CD8-positive, alpha-beta memory T cell (primary cell): Measurements from ENCODE around the gene SPSB4. TPM values are rescaled to one million over a fixed set of nuclear protein-coding genes. Genes with fewer than 3 reads are reported as not detected.
A peak's percentile ranks its signal among the peaks of the same experiment; 100 is the strongest.

ENCODE experiments used
- CTCF ChIA-PET: fragments of 350-600 bp; sonication (Branson Sonifier 250); formaldehyde crosslinking; loops from one replicate; lab custom pipeline; 2021; ENCODE audit warnings: antibody characterized with exemption; lab: Charles Lee
- POLR2A ChIA-PET: fragments of 350-600 bp; sonication (Branson Sonifier 250); formaldehyde crosslinking; loops from one replicate; lab custom pipeline; 2021; ENCODE audit warnings: antibody characterized with exemption; lab: Charles Lee
- DNase-seq, 5 donors: peaks; one replicate each; pipeline versions ENCODE4 v3.0.0 to v3.0.0-alpha.2; 2020 to 2022; ENCODE audit warnings: mixed read lengths in 1 of 5
- H3K27ac ChIP-seq: one replicate; pipeline ENCODE4 v1.7.0; 2013; ENCODE audit warnings: low read depth, mild to moderate bottlenecking, low read length, moderate library complexity
- H3K27me3 ChIP-seq: 2 replicates; pipeline ENCODE4 v1.7.0; 2013; ENCODE audit warnings: low read length, mild to moderate bottlenecking; ENCODE audit not compliant: insufficient read depth, poor library complexity, severe bottlenecking
- H3K36me3 ChIP-seq: 2 replicates; pipeline ENCODE4 v1.7.0; 2013; ENCODE audit warnings: mild to moderate bottlenecking, low read length, moderate library complexity; ENCODE audit not compliant: insufficient read depth
- H3K4me1 ChIP-seq: 2 replicates; pipeline ENCODE4 v1.7.0; 2013; ENCODE audit warnings: mild to moderate bottlenecking, low read length, moderate library complexity; ENCODE audit not compliant: insufficient read depth
- H3K4me3 ChIP-seq: 2 replicates; pipeline ENCODE4 v1.7.0; 2013; ENCODE audit warnings: mild to moderate bottlenecking, low read length
- H3K9me3 ChIP-seq: 2 replicates; pipeline ENCODE4 v1.7.0; 2013; ENCODE audit warnings: mild to moderate bottlenecking, low read length
- H3K27ac Mint-ChIP-seq, 8 donors: one replicate each; pipeline ENCODE4 v1.8.0; 2020 to 2021; ENCODE audit warnings: mixed read lengths in 8 of 8, mild to moderate bottlenecking in 6 of 8, inconsistent platforms in 3 of 8, moderate library complexity in 3 of 8
- H3K27me3 Mint-ChIP-seq, 2 donors: one replicate each; pipeline ENCODE4 v1.8.0; 2020 to 2021; ENCODE audit warnings: mixed read lengths in 2 of 2, mild to moderate bottlenecking in 1 of 2, moderate library complexity in 1 of 2
- H3K36me3 Mint-ChIP-seq, 3 donors: one replicate each; pipeline ENCODE4 v1.8.0; 2020 to 2021; ENCODE audit warnings: mixed read lengths in 3 of 3, inconsistent platforms in 1 of 3, mild to moderate bottlenecking in 1 of 3
- H3K4me1 Mint-ChIP-seq, 3 donors: one replicate each; pipeline ENCODE4 v1.8.0; 2020 to 2021; ENCODE audit warnings: mixed read lengths in 3 of 3, inconsistent platforms in 1 of 3, mild to moderate bottlenecking in 1 of 3
- H3K4me3 Mint-ChIP-seq, 7 donors: one replicate each; pipeline ENCODE4 v1.8.0; 2020 to 2021; ENCODE audit warnings: mixed read lengths in 7 of 7, mild to moderate bottlenecking in 6 of 7, moderate library complexity in 4 of 7, inconsistent platforms in 2 of 7
- H3K9me3 Mint-ChIP-seq, 5 donors: one replicate each; pipeline ENCODE4 v1.8.0; 2020 to 2022; ENCODE audit warnings: mixed read lengths in 5 of 5, mild to moderate bottlenecking in 3 of 5, moderate library complexity in 2 of 5, inconsistent platforms in 1 of 5
- polyA plus RNA-seq: library from polyadenylated mRNA; unstranded; fragments of 300-500 nt; fragmentation: Illumina TruSeq; gene quantifications from one replicate; pipeline ENCODE4 v1.2.3, GENCODE V29; 2021
- total RNA-seq, 2 experiments: library from RNA; stranded (reverse); gene quantifications; one replicate each; pipeline ENCODE4 v1.2.3, GENCODE V29; 2021

Gene SPSB4
- total and polyA plus RNA-seq, 3 experiments from 2014 or later: not detected

- Mint-ChIP-seq H3K9me3 (peaks cover 0 to 3% (median 2%) of the 10 kb centered on the region in 5 donors), H3K4me3 (no peak overlapping the region), H3K4me1 (no peaks in the 10 kb centered on the region), H3K27me3 (peaks cover 11 to 45% of the 10 kb centered on the region in 2 donors), H3K36me3 (no peaks in the 10 kb centered on the region), H3K27ac (no peak overlapping the region)
- Histone ChIP-seq H3K9me3 (no peaks in the 10 kb centered on the region), H3K4me1 (no peaks in the 10 kb centered on the region), H3K27ac (no peak overlapping the region), H3K36me3 (no peaks in the 10 kb centered on the region), H3K4me3 (no peak overlapping the region), H3K27me3 (peaks cover 3% of the 10 kb centered on the region)
- ChIA-PET CTCF (no interaction called here), POLR2A (no interaction called here)
- DNase-seq: no peak
Measured at GRCh38 chr3:141174674-141175073, 123.5 kb downstream of the SPSB4 start.

GRCh38 chr3:141176775-141177174, 125.6 kb downstream of the SPSB4 start:
- no peaks in the 10 kb centered on the region for H3K4me1 ChIP-seq
- H3K36me3 ChIP-seq: no peaks in the 10 kb centered on the region
- DNase-seq: no peak
- CTCF ChIA-PET: no interaction called here
- POLR2A ChIA-PET: no interaction called here
- H3K27ac ChIP-seq: no peak overlapping the region
- no peaks in the 10 kb centered on the region for H3K9me3 ChIP-seq
- Mint-ChIP-seq H3K36me3 (peaks cover 0 to 6% (median 0%) of the 10 kb centered on the region in 3 donors), H3K27ac (no peak overlapping the region), H3K4me1 (no peaks in the 10 kb centered on the region), H3K4me3 (no peak overlapping the region), H3K9me3 (peaks cover 2 to 16% (median 6%) of the 10 kb centered on the region in 5 donors), H3K27me3 (peaks cover 8 to 41% of the 10 kb centered on the region in 2 donors)
- no peak overlapping the region for H3K4me3 ChIP-seq
- no peaks in the 10 kb centered on the region for H3K27me3 ChIP-seq

- Mint-ChIP-seq H3K4me1 (no peaks in the 10 kb centered on the region), H3K9me3 (peaks cover 2 to 16% (median 6%) of the 10 kb centered on the region in 5 donors), H3K27me3 (peaks cover 8 to 38% of the 10 kb centered on the region in 2 donors), H3K27ac (no peak overlapping the region), H3K4me3 (no peak overlapping the region), H3K36me3 (peaks cover 0 to 6% (median 0%) of the 10 kb centered on the region in 3 donors)
- Histone ChIP-seq H3K27ac (no peak overlapping the region), H3K27me3 (no peaks in the 10 kb centered on the region), H3K4me3 (no peak overlapping the region), H3K36me3 (no peaks in the 10 kb centered on the region), H3K9me3 (no peaks in the 10 kb centered on the region), H3K4me1 (no peaks in the 10 kb centered on the region)
- POLR2A ChIA-PET: no interaction called here
- CTCF ChIA-PET: no interaction called here
- no peak for DNase-seq
Measured at GRCh38 chr3:141178026-141178425, 126.9 kb downstream of the SPSB4 start.

DNA sequence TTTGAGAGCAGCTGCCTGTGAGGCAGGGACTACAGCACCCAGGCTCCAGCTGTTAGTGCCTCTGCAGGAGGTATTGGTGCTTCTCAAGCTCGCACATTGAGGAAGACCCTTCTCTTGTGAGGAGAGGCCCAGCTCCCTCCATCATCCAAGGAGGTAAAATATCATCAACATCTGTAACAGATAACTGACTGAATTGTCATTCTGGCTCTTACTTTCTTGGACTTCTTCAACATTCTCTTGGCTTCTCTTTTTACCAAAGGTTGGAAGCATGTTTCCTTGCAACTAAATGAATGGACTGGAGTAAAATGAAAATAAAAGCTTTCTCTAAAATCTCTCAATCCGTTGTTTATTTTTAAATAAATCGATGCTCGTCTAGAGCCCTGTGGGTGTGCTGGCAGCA, 127.4 kb downstream of the SPSB4 start:
- no peak for DNase-seq
- Mint-ChIP-seq H3K4me1 (no peaks in the 10 kb centered on the region), H3K27ac (no peak overlapping the region), H3K4me3 (no peak overlapping the region), H3K27me3 (peaks cover 8 to 33% of the 10 kb centered on the region in 2 donors), H3K9me3 (peaks cover 2 to 16% (median 6%) of the 10 kb centered on the region in 5 donors), H3K36me3 (peaks cover 0 to 6% (median 0%) of the 10 kb centered on the region in 3 donors)
- ChIA-PET CTCF (no interaction called here), POLR2A (no interaction called here)
- Histone ChIP-seq H3K4me3 (no peak overlapping the region), H3K27ac (no peak overlapping the region), H3K4me1 (no peaks in the 10 kb centered on the region), H3K9me3 (no peaks in the 10 kb centered on the region), H3K36me3 (no peaks in the 10 kb centered on the region), H3K27me3 (no peaks in the 10 kb centered on the region)

- POLR2A ChIA-PET: no interaction called here
- H3K4me3 Mint-ChIP-seq: no peak overlapping the region
Measured at GRCh38 chr3:141179983-141180382, 128.8 kb downstream of the SPSB4 start.

GRCh38 chr3:141181196-141181595, 130.0 kb downstream of the SPSB4 start:
- Histone ChIP-seq H3K27me3 (no peaks in the 10 kb centered on the region), H3K36me3 (no peaks in the 10 kb centered on the region), H3K4me3 (no peak overlapping the region), H3K4me1 (no peaks in the 10 kb centered on the region), H3K27ac (no peak overlapping the region), H3K9me3 (no peaks in the 10 kb centered on the region)
- Mint-ChIP-seq H3K27ac (no peak overlapping the region), H3K4me3 (no peak overlapping the region), H3K36me3 (peaks cover 0 to 6% (median 0%) of the 10 kb centered on the region in 3 donors), H3K9me3 (peaks cover 2 to 16% (median 6%) of the 10 kb centered on the region in 5 donors), H3K4me1 (no peaks in the 10 kb centered on the region), H3K27me3 (peaks cover 1 to 21% of the 10 kb centered on the region in 2 donors)
- POLR2A ChIA-PET: no interaction called here
- no peak for DNase-seq
- CTCF ChIA-PET: no interaction called here

More at GRCh38 chr3:141179983-141180382, 128.8 kb downstream of the SPSB4 start:
- peaks cover 2 to 16% (median 6%) of the 10 kb centered on the region in 5 donors for H3K9me3 Mint-ChIP-seq
- Histone ChIP-seq H3K4me1 (no peaks in the 10 kb centered on the region), H3K9me3 (no peaks in the 10 kb centered on the region), H3K27ac (no peak overlapping the region), H3K36me3 (no peaks in the 10 kb centered on the region), H3K27me3 (no peaks in the 10 kb centered on the region), H3K4me3 (no peak overlapping the region)
- no peaks in the 10 kb centered on the region for H3K4me1 Mint-ChIP-seq
- DNase-seq: no peak
- peaks cover 0 to 6% (median 0%) of the 10 kb centered on the region in 3 donors for H3K36me3 Mint-ChIP-seq
- H3K27ac Mint-ChIP-seq: no peak overlapping the region
- CTCF ChIA-PET: interaction anchor here (1.3 kb wide), 1 partner anchor 12 kb away, joined by 4 read pairs; no protein-coding TSS in a partner anchor
- peaks cover 6 to 19% of the 10 kb centered on the region in 2 donors for H3K27me3 Mint-ChIP-seq

GRCh38 chr3:141181819-141182218, 130.7 kb downstream of the SPSB4 start:
- Histone ChIP-seq H3K9me3 (no peaks in the 10 kb centered on the region), H3K27me3 (no peaks in the 10 kb centered on the region), H3K4me3 (no peak overlapping the region), H3K36me3 (no peaks in the 10 kb centered on the region), H3K4me1 (no peaks in the 10 kb centered on the region), H3K27ac (no peak overlapping the region)
- DNase-seq: no peak
- peaks cover 2 to 16% (median 6%) of the 10 kb centered on the region in 5 donors for H3K9me3 Mint-ChIP-seq
- H3K27ac Mint-ChIP-seq: peak overlapping the region in 1 of 8 donors; percentile 72
- ChIA-PET CTCF (no interaction called here), POLR2A (no interaction called here)
- H3K4me1 Mint-ChIP-seq: no peaks in the 10 kb centered on the region
- H3K36me3 Mint-ChIP-seq: peaks cover 0 to 6% (median 0%) of the 10 kb centered on the region in 3 donors
- no peak overlapping the region for H3K4me3 Mint-ChIP-seq
- H3K27me3 Mint-ChIP-seq: peaks cover 1 to 25% of the 10 kb centered on the region in 2 donors

GRCh38 chr3:141183606-141184005, 132.5 kb downstream of the SPSB4 start:
- CTCF ChIA-PET: interaction anchor here (1.5 to 1.7 kb wide), 2 partner anchors 8 to 11 kb away, joined by 4 to 7 read pairs; no protein-coding TSS in a partner anchor

More at GRCh38 chr3:141183606-141184005, 132.5 kb downstream of the SPSB4 start:
- DNase-seq: no peak
- Histone ChIP-seq H3K36me3 (no peaks in the 10 kb centered on the region), H3K27ac (no peak overlapping the region), H3K27me3 (no peaks in the 10 kb centered on the region), H3K4me3 (no peak overlapping the region), H3K9me3 (no peaks in the 10 kb centered on the region), H3K4me1 (no peaks in the 10 kb centered on the region)
- H3K27me3 Mint-ChIP-seq: peaks cover 3 to 22% of the 10 kb centered on the region in 2 donors
- no peaks in the 10 kb centered on the region for H3K4me1 Mint-ChIP-seq
- H3K27ac Mint-ChIP-seq: no peak overlapping the region
- POLR2A ChIA-PET: no interaction called here
- H3K9me3 Mint-ChIP-seq: peaks cover 2 to 16% (median 6%) of the 10 kb centered on the region in 5 donors
- no peak overlapping the region for H3K4me3 Mint-ChIP-seq
- H3K36me3 Mint-ChIP-seq: peaks cover 0 to 6% (median 0%) of the 10 kb centered on the region in 3 donors
